ENCODE data around the gene ITPKC. TPM values are rescaled to one million over a fixed set of nuclear protein-coding genes. Genes with fewer than 3 reads are reported as not detected.

The ITPKC gene
- total and polyA plus RNA-seq, 10 of the 15 experiments (the other 5 are each of a cell fraction or from before 2014, with no cell fraction given) = 0.03 to 6.4 (median 3.5) TPM

GRCh38 chr19:40762754-40763470 is 46.0 kb downstream of the ITPKC start:
- whole genome bisulfite sequencing (ENCODE audit: insufficient coverage, insufficient replicate concordance, low lambda C conversion rate, missing lambda C conversion rate) = 98% methylated on average over 13 of the region's 17 CpGs
- RAD21 ChIA-PET (ENCODE audit: unreplicated experiment) = no interaction called here
- POLR2A ChIA-PET = no interaction called here
- Histone ChIP-seq H4K20me1 (ENCODE audit: control insufficient read depth, insufficient read depth) (peaks cover 3% of the 10 kb centered on the region), H3K27me3 (replicated peaks in 1 of 2; ENCODE audit: control insufficient read depth in 2 of 2, insufficient read depth in 2 of 2, low read length in 1 of 2) (no peaks in the 10 kb centered on the region), H3K9ac (ENCODE audit: control insufficient read depth, insufficient read depth, low read length) (no peak overlapping the region), H3K27ac (ENCODE audit: control insufficient read depth, insufficient read depth) (no peak overlapping the region), H3K36me3 (ENCODE audit: control insufficient read depth in 2 of 2, insufficient read depth in 2 of 2, low read length in 1 of 2) (peaks cover 55 to 63% of the 10 kb centered on the region in 2 experiments), H3K4me1 (ENCODE audit: control insufficient read depth, insufficient read depth, low read length) (no peaks in the 10 kb centered on the region), H2AFZ (ENCODE audit: control insufficient read depth, low read depth, low read length) (no peak overlapping the region), H3K4me2 (ENCODE audit: control insufficient read depth, insufficient read depth) (no peak overlapping the region), H3K9me3 (replicated peaks; ENCODE audit: control insufficient read depth, insufficient read depth, low read length) (no peaks in the 10 kb centered on the region), H3K4me3 (no peak overlapping the region), H3K79me2 (ENCODE audit: control insufficient read depth, insufficient read depth, low read length) (peaks cover 9% of the 10 kb centered on the region)
- DNase-seq (ENCODE audit: low read depth, low spot score) = no peak
- no TSS peak for BruUV-seq (replicated peaks)
- SMC1A ChIA-PET (ENCODE audit: uncharacterized antibody, unreplicated experiment) = interaction anchor here (1.3 kb wide), 1 partner anchor 9 kb away, joined by 3 read pairs; no protein-coding TSS in a partner anchor
- no peak for TF ChIP-seq BACH1 (IDR thresholded peaks at IDR 0.05; ENCODE audit: borderline replicate concordance)
- no peak for TF ChIP-seq ZNF24 (IDR thresholded peaks at IDR 0.05)
- 0 out of 2 replicates have a peak, but pooled peaks have one; percentile 21 for TF ChIP-seq POLR2A (IDR thresholded peaks at IDR 0.05; ENCODE audit: low read depth, low read length)
- in situ Hi-C loops (cut with MboI) (no loop called here), intact Hi-C loops (cut with micrococcal nuclease; ENCODE audit: unreplicated experiment) (no loop called here)
- FAIRE-seq = no peak
- ATAC-seq = no peak
- CTCF ChIA-PET = no interaction called here

DNA sequence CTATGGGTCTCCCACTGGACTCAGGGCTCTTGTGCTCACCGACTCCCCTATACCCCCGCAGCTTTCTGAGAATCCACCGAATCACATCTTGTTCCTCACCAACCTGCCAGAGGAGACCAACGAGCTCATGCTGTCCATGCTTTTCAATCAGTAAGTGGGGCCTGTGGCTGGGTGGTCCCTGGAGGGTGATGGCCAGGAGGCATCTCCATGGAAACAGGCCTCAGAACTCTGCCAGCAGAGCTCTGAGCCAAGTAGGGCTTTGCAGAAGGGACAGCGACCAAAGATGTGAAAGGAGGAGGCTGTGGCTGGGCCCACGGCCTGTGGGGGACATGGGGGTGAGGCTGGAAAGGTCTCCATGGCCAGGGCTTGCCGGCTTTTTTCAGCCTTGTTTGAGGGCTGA is 46.6 kb downstream of the ITPKC start:
- Histone ChIP-seq H3K27me3 (replicated peaks in 1 of 2; ENCODE audit: control insufficient read depth in 2 of 2, insufficient read depth in 2 of 2, low read length in 1 of 2) (no peaks in the 10 kb centered on the region), H3K9ac (ENCODE audit: control insufficient read depth, insufficient read depth, low read length) (no peak overlapping the region), H2AFZ (ENCODE audit: control insufficient read depth, low read depth, low read length) (no peak overlapping the region), H4K20me1 (ENCODE audit: control insufficient read depth, insufficient read depth) (peaks cover 3% of the 10 kb centered on the region), H3K79me2 (ENCODE audit: control insufficient read depth, insufficient read depth, low read length) (peaks cover 5% of the 10 kb centered on the region), H3K4me2 (ENCODE audit: control insufficient read depth, insufficient read depth) (no peak overlapping the region), H3K36me3 (ENCODE audit: control insufficient read depth in 2 of 2, insufficient read depth in 2 of 2, low read length in 1 of 2) (peaks cover 52 to 62% of the 10 kb centered on the region in 2 experiments), H3K4me3 (no peak overlapping the region), H3K27ac (ENCODE audit: control insufficient read depth, insufficient read depth) (no peak overlapping the region), H3K4me1 (ENCODE audit: control insufficient read depth, insufficient read depth, low read length) (no peaks in the 10 kb centered on the region), H3K9me3 (replicated peaks; ENCODE audit: control insufficient read depth, insufficient read depth, low read length) (no peaks in the 10 kb centered on the region)
- SMC1A ChIA-PET (ENCODE audit: uncharacterized antibody, unreplicated experiment) = interaction anchor here (1.3 kb wide), 1 partner anchor 10 kb away, joined by 3 read pairs; no protein-coding TSS in a partner anchor
- CTCF ChIA-PET = no interaction called here
- RAD21 ChIA-PET (ENCODE audit: unreplicated experiment) = no interaction called here
- 75% methylated on average over 7 of the region's 7 CpGs for WGBS (ENCODE audit: insufficient coverage, insufficient replicate concordance, low lambda C conversion rate, missing lambda C conversion rate)
- POLR2A ChIA-PET = no interaction called here
- intact Hi-C loops (cut with micrococcal nuclease; ENCODE audit: unreplicated experiment) = no loop called here
- DNase-seq (ENCODE audit: low read depth, low spot score) (no peak), ATAC-seq (no peak), FAIRE-seq (no peak)
- in situ Hi-C loops (cut with MboI) = no loop called here
- no TSS peak for BruUV-seq (replicated peaks)
- TF ChIP-seq FOS (IDR thresholded peaks at IDR 0.05; ENCODE audit: borderline replicate concordance, extremely low read depth, insufficient read length) = no peak
- no peak for TF ChIP-seq EGR1 (IDR thresholded peaks at IDR 0.05; ENCODE audit: borderline replicate concordance in 1 of 2, low read depth in 2 of 2, low read length in 2 of 2)

Data from GM12878 (cell line).